ENCODE results near the gene PTGFRN. TPM values are rescaled to one million over a fixed set of nuclear protein-coding genes. Genes with fewer than 3 reads are reported as not detected.

Gene PTGFRN
- total and polyA plus RNA-seq, 7 donors: 0.79 to 8.1 (median 2.3) TPM

DNA sequence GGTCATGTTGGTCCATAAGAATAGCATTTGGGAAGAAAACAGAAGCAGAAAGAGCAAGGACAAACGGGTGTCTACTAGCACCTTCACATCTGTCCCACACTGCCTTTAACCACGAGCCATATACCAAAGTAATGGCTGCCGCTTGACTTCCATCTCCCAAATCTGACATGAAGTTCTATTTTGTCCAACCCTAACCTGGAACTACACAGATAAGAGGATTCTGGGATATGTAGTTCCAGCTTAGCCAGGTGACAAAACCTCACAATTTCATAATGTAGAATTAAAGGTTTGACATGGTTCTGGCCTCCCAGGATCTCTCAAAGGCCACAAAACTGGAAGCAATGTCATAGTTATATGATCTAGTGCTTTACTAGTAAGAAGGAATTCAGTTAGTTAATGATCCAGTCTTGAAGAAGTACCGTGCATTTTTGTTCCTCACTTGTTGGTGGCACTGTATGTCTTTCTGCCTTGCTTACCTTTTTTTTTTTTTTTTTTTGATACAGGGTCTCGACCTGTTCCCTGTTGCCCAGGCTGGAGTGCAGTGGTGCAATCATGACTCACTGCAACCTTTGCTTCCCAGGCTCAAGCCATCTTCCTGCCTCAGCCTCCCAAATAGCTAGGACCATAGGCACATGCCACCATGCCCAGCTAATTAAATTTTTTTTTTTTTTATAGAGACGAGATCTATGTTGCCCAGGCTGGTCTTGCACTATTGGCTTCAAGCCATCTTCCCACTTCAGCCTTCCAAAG lies 17.5 kb downstream of the PTGFRN start:
- no peaks in the 10 kb centered on the region for H3K9me3 ChIP-seq
- no peaks in the 10 kb centered on the region for H3K27me3 ChIP-seq (ENCODE audit: insufficient read depth in 3 of 3, low read length in 2 of 3)
- TF ChIP-seq, protein P1, sequence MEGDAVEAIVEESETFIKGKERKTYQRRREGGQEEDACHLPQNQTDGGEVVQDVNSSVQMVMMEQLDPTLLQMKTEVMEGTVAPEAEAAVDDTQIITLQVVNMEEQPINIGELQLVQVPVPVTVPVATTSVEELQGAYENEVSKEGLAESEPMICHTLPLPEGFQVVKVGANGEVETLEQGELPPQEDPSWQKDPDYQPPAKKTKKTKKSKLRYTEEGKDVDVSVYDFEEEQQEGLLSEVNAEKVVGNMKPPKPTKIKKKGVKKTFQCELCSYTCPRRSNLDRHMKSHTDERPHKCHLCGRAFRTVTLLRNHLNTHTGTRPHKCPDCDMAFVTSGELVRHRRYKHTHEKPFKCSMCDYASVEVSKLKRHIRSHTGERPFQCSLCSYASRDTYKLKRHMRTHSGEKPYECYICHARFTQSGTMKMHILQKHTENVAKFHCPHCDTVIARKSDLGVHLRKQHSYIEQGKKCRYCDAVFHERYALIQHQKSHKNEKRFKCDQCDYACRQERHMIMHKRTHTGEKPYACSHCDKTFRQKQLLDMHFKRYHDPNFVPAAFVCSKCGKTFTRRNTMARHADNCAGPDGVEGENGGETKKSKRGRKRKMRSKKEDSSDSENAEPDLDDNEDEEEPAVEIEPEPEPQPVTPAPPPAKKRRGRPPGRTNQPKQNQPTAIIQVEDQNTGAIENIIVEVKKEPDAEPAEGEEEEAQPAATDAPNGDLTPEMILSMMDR (IDR thresholded peaks at IDR 0.05): no peak
- no peak overlapping the region for H3K27ac ChIP-seq
- WGBS, 3 donors: 91 to 93% (median 92%) methylated on average over 5 to 6 of the region's 6 CpGs
- H3K36me3 ChIP-seq (ENCODE audit: insufficient read depth in 1 of 2, low read depth in 1 of 2): no peaks in the 10 kb centered on the region
- intact Hi-C loops (cut with DNase I): no loop called here
- no peak overlapping the region for H3K4me3 ChIP-seq
- DNase-seq (no peak), ATAC-seq (no peak)
- H3K4me1 ChIP-seq: no peaks in the 10 kb centered on the region

DNA sequence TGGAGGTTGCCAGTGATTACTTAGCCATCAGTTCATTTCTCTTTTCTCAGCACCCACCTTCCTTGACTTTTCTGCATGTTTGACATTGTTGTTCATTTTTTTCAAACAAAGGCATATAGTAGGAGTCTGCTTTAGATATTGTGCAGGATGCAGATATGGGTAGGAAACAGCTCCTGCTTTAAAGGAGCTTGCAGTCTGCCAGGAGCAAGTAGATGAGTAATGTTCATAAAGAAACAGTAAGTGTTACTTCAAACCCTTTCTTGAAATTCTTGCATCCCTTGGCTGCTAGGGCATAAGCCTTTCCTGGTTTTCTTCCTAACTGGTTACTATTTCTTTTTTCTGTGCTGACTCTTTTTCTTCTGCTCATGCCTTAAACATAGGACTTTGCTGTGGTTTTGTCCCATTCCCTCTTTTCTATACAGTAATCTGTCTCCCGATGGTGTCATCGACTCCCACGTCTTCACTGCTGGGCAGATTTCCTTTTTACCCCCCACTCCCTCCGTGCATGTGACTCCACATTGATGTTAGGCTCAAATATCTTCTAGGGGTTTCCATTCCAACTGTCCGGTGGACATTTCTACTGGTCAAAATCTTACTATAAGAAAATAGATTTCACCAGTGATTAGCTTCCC lies 20.4 kb downstream of the PTGFRN start:
- Histone ChIP-seq H3K4me3 (no peak overlapping the region), H3K36me3 (ENCODE audit: insufficient read depth in 1 of 2, low read depth in 1 of 2) (no peaks in the 10 kb centered on the region), H3K27me3 (ENCODE audit: insufficient read depth in 3 of 3, low read length in 2 of 3) (no peaks in the 10 kb centered on the region), H3K27ac (no peak overlapping the region), H3K4me1 (no peaks in the 10 kb centered on the region), H3K9me3 (no peaks in the 10 kb centered on the region)
- 86 to 90% (median 87%) methylated on average over 5 of the region's 5 CpGs for WGBS, 3 donors
- TF ChIP-seq, protein P1 (IDR thresholded peaks at IDR 0.05): no peak
- intact Hi-C loops (cut with DNase I): no loop called here
- no peak for ATAC-seq
- DNase-seq: no peak

DNA sequence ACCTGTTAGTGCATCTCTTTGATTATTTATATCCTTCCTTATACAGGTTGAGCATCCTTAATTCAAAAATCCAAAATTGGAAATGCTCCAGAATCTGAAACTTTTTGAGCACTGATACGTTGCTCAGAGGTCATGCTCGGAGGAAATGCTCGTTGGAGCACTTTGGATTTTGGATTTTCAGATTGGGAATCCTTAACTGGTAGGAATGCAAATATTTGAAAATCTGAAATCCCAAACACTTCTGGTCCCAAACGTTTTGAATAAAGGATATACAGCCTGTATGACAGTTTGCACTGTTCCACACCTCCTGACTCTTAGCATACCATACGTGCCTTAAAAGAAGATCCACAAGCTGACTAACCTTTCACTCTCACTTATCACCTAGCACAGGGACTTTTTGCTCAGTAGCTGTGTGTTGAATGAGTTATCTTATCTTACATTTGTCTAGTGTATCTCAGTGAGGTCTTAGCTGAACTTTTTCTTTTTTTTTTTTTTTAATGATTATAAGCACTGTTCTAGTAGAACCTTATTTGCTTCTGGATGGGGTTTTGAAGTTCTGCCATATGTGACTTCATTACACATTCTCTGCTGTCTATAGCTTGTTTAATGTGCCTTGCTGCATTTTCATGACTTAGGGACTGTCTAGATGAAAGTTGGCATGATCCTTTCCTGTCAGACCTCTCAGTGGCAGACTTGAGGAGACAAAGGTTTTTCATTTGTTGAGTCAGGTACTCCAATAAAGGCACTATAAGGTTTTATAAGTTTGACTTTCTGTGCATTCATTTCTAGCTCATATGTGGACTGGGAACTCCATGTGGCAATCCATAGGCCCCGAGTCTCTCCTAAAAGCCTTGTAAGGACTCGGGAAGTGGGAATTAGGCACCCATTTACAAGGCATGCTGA lies 21.6 kb downstream of the PTGFRN start:
- no peak overlapping the region for H3K27ac ChIP-seq
- ATAC-seq: no peak
- no peaks in the 10 kb centered on the region for H3K36me3 ChIP-seq (ENCODE audit: insufficient read depth in 1 of 2, low read depth in 1 of 2)
- 78 to 84% (median 81%) methylated on average over 7 of the region's 7 CpGs for WGBS, 3 donors
- TF ChIP-seq, protein P1 (IDR thresholded peaks at IDR 0.05): no peak
- H3K4me3 ChIP-seq: no peak overlapping the region
- intact Hi-C loops (cut with DNase I): no loop called here
- DNase-seq: no peak
- H3K27me3 ChIP-seq (ENCODE audit: insufficient read depth in 3 of 3, low read length in 2 of 3): no peaks in the 10 kb centered on the region
- no peaks in the 10 kb centered on the region for H3K4me1 ChIP-seq
- H3K9me3 ChIP-seq: no peaks in the 10 kb centered on the region

DNA sequence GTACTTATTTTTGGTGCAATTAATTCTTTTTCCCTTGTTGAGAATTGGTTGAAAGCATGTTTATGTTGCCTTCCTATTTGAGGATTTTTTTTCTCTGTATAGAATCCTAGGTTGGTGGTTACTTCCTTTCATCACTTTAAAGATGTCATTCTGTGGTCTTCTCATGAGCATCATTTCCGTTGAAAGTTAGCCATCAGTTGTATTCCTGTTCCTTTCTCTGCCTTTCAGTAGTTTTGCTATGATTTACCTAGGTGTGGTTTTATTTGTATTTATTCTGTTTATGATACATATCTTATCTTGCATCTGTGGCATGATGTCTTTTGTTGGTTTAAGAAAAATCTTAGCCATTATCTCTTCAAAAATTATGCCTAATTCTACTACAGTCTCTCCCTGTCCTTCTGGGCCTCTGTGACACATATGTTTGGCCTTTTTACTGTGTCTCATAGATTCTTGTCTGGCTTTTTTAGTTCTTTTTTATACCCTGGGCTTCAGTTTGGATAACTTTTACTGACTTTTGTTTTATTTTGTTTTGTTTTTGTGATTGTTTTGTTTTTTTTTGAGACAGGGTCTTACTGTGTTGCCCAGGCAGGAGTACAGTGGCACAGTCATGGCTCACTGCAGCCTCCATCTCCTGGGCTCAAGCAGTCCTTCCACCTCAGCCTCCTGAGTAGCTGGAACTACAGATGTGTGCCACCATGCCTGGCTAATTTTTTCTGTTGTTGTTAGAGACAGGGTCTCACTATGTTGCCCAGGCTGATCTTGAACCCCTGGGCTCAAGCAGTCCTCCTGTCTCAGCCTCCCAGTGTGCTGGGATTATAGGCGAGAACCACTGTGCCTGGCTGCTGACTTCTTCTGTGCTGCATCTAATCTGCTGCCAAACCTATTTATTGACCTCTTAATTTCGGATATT lies 24.1 kb downstream of the PTGFRN start:
- Histone ChIP-seq H3K27me3 (ENCODE audit: insufficient read depth in 3 of 3, low read length in 2 of 3) (no peaks in the 10 kb centered on the region), H3K4me1 (no peaks in the 10 kb centered on the region), H3K27ac (no peak overlapping the region), H3K4me3 (no peak overlapping the region), H3K9me3 (no peaks in the 10 kb centered on the region), H3K36me3 (ENCODE audit: insufficient read depth in 1 of 2, low read depth in 1 of 2) (no peaks in the 10 kb centered on the region)
- DNase-seq (no peak), ATAC-seq (no peak)
- TF ChIP-seq, protein P1 (IDR thresholded peaks at IDR 0.05): no peak
- WGBS, 3 donors: 89 to 91% (median 91%) methylated on average over 3 of the region's 3 CpGs
- intact Hi-C loops (cut with DNase I): no loop called here

All from psoas muscle (tissue), 8 donors.